ENCODE measurements around the gene RGCC. TPM values are rescaled to one million over a fixed set of nuclear protein-coding genes. Genes with fewer than 3 reads are reported as not detected.
A peak's percentile ranks its signal among the peaks of the same experiment; 100 is the strongest.

Gene RGCC
- total and polyA plus RNA-seq, 2 of the 4 experiments (the other 2 are of a cell fraction) = 7.5 to 7.6 TPM

GRCh38 chr13:41497436-41497835 is 40.1 kb downstream of the RGCC start:
- H3K56ac ChIP-seq (ENCODE audit: extremely low read depth, insufficient read depth, low read length) = no peak overlapping the region
- H3K4ac ChIP-seq (ENCODE audit: low read depth, low read length) = peak overlapping the region; percentile 74
- peak overlapping the region; percentile 59; the same call in 1 of the 2 replicates for H4K5ac ChIP-seq (ENCODE audit: low read depth, low read length)
- H3K27ac ChIP-seq (ENCODE audit: insufficient read depth, low read length) = no peak overlapping the region
- H2BK5ac ChIP-seq (ENCODE audit: low read depth, low read length, poor library complexity, severe bottlenecking) = no peak overlapping the region
- H3K79me1 ChIP-seq (ENCODE audit: low read depth in 1 of 2, low read length in 2 of 2) = no peaks in the 10 kb centered on the region
- peaks cover 15% of the 10 kb centered on the region for H3K9me1 ChIP-seq (ENCODE audit: insufficient read depth, low read length)
- no peak for TF ChIP-seq POLR2A (IDR thresholded peaks at IDR 0.05; ENCODE audit: low read depth, low read length)
- no peak for TF ChIP-seq RAD21 (IDR thresholded peaks at IDR 0.05; ENCODE audit: low read length)
- TF ChIP-seq MAFK (IDR thresholded peaks at IDR 0.05; ENCODE audit: low read depth, low read length) = no peak
- no peak for TF ChIP-seq RFX5 (IDR thresholded peaks at IDR 0.05; ENCODE audit: low read depth, low read length)
- no peak for TF ChIP-seq CEBPB (IDR thresholded peaks at IDR 0.05; ENCODE audit: low read depth, low read length)
- dilution Hi-C loops (cut with HindIII; ENCODE audit: low sequenced_read_pairs, unreplicated experiment) = no loop called here
- no peaks in the 10 kb centered on the region for H4K20me1 ChIP-seq (ENCODE audit: insufficient read depth, low read length)
- peaks cover 16% of the 10 kb centered on the region for H3K4me1 ChIP-seq (ENCODE audit: control insufficient read depth, insufficient read depth, low read length)
- no peaks in the 10 kb centered on the region for H3K27me3 ChIP-seq (ENCODE audit: control insufficient read depth, insufficient read depth, low read length)
- BruUV-seq (replicated peaks) = no TSS peak
- H3K23ac ChIP-seq (ENCODE audit: low read depth, low read length) = peak overlapping the region; percentile 50; the same call in 1 of the 2 replicates
- H2BK120ac ChIP-seq (ENCODE audit: low read depth, low read length) = peak overlapping the region; percentile 77
- POLR2A ChIA-PET (ENCODE audit: unreplicated experiment) = no interaction called here
- peak overlapping the region; percentile 85 for H2BK20ac ChIP-seq (ENCODE audit: low read depth, low read length)
- H4K8ac ChIP-seq (ENCODE audit: low read depth in 2 of 2, low read length in 2 of 2) = peak overlapping the region; percentile 0 to 73; a peak in 2 of 4 replicates
- H2AK5ac ChIP-seq (ENCODE audit: low read depth, low read length) = peak overlapping the region; percentile 100
- H3K9ac ChIP-seq (ENCODE audit: low read depth, low read length) = no peak overlapping the region
- CTCF ChIA-PET = interaction anchor here (0.7 kb wide), 1 partner anchor 133 kb away, joined by 3 read pairs; no protein-coding TSS in a partner anchor
- H2AFZ ChIP-seq (replicated peaks; ENCODE audit: low read length, poor library complexity) = no peak overlapping the region
- H3K18ac ChIP-seq (ENCODE audit: low read depth, low read length) = peak overlapping the region; percentile 20
- DNase-seq (no peak), ATAC-seq (ENCODE audit: low read depth) (no peak)
- in situ Hi-C loops (cut with MboI; ENCODE audit: low sequenced_read_pairs) = no loop called here
- no peak overlapping the region for H3K4me2 ChIP-seq (ENCODE audit: low read depth, low read length)
- WGBS, 2 experiments (ENCODE audit: extremely low coverage in 2 of 2, insufficient read length in 1 of 2) = no CpG with 5 or more reads among the region's 5 CpGs
- peak overlapping the region; percentile 39 for H3K14ac ChIP-seq (replicated peaks; ENCODE audit: low read depth, low read length)
- H3K9me3 ChIP-seq (ENCODE audit: control insufficient read depth, insufficient read depth, low read length) = no peaks in the 10 kb centered on the region
- intact Hi-C loops (cut with micrococcal nuclease) = no loop called here
- peak overlapping the region; percentile 25 for H2AK9ac ChIP-seq (replicated peaks; ENCODE audit: low read depth, low read length, poor library complexity)
- no peak overlapping the region for H3K4me3 ChIP-seq (ENCODE audit: insufficient read depth, low read depth, low read length)
- H4K91ac ChIP-seq (ENCODE audit: insufficient read depth, low read depth, low read length) = peak overlapping the region; percentile 56
- H3K36me3 ChIP-seq (ENCODE audit: control insufficient read depth, insufficient read depth, low read length) = no peaks in the 10 kb centered on the region
- peak overlapping the region; percentile 100 for H2BK15ac ChIP-seq (ENCODE audit: low read depth, low read length)
